ENCODE results near the gene NPLOC4. TPM values are rescaled to one million over a fixed set of nuclear protein-coding genes. Genes with fewer than 3 reads are reported as not detected.
A peak's percentile ranks its signal among the peaks of the same experiment; 100 is the strongest.

The NPLOC4 gene
- total and polyA plus RNA-seq, 2 of the 8 experiments (the other 6 are each of a cell fraction or from before 2014, with no cell fraction given): 70.7 to 92.7 TPM

DNA sequence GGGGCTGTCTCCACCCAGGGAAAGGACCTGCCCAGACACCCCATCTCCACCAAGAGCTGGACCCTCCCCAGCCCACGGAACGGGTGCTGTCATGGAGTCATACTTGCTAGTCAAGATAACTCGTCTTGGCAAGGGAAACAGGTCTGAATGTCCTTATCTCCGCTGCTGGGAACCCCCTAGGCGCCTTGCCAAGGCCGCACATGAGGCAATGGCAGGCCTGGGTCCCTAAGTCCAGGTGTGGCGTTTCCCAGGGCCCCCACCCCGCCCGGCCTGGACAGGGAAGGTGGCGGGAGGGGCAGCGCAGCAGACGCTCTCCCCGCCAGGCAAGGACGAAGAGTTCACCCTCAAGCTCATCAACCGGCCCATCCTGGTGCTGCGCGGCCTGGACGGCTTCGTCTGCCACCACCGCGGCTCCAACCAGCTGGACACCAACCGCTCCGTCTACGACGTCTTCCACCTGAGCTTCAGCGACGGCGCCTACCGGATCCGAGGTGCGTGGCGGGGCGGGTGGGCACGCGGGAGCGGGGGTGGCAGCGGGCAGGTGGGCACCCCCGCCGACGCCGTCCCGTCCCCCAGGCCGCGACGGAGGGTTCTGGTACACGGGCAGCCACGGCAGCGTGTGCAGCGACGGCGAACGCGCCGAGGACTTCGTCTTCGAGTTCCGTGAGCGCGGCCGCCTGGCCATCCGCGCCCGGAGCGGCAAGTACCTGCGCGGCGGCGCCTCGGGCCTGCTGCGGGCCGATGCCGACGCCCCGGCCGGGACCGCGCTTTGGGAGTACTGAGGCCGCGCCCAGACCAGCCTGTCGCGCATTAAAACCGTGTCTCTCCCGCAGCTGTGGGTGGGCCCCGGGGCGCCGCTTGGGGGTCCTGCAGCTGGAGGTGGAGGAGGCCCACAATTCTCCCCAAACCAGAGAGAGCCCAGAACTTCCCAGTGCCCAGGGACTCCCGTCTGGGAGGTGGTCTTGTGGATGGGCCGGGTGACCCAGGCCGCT, 100.3 kb downstream of the NPLOC4 start (continued):
- TF ChIP-seq, protein P1, sequence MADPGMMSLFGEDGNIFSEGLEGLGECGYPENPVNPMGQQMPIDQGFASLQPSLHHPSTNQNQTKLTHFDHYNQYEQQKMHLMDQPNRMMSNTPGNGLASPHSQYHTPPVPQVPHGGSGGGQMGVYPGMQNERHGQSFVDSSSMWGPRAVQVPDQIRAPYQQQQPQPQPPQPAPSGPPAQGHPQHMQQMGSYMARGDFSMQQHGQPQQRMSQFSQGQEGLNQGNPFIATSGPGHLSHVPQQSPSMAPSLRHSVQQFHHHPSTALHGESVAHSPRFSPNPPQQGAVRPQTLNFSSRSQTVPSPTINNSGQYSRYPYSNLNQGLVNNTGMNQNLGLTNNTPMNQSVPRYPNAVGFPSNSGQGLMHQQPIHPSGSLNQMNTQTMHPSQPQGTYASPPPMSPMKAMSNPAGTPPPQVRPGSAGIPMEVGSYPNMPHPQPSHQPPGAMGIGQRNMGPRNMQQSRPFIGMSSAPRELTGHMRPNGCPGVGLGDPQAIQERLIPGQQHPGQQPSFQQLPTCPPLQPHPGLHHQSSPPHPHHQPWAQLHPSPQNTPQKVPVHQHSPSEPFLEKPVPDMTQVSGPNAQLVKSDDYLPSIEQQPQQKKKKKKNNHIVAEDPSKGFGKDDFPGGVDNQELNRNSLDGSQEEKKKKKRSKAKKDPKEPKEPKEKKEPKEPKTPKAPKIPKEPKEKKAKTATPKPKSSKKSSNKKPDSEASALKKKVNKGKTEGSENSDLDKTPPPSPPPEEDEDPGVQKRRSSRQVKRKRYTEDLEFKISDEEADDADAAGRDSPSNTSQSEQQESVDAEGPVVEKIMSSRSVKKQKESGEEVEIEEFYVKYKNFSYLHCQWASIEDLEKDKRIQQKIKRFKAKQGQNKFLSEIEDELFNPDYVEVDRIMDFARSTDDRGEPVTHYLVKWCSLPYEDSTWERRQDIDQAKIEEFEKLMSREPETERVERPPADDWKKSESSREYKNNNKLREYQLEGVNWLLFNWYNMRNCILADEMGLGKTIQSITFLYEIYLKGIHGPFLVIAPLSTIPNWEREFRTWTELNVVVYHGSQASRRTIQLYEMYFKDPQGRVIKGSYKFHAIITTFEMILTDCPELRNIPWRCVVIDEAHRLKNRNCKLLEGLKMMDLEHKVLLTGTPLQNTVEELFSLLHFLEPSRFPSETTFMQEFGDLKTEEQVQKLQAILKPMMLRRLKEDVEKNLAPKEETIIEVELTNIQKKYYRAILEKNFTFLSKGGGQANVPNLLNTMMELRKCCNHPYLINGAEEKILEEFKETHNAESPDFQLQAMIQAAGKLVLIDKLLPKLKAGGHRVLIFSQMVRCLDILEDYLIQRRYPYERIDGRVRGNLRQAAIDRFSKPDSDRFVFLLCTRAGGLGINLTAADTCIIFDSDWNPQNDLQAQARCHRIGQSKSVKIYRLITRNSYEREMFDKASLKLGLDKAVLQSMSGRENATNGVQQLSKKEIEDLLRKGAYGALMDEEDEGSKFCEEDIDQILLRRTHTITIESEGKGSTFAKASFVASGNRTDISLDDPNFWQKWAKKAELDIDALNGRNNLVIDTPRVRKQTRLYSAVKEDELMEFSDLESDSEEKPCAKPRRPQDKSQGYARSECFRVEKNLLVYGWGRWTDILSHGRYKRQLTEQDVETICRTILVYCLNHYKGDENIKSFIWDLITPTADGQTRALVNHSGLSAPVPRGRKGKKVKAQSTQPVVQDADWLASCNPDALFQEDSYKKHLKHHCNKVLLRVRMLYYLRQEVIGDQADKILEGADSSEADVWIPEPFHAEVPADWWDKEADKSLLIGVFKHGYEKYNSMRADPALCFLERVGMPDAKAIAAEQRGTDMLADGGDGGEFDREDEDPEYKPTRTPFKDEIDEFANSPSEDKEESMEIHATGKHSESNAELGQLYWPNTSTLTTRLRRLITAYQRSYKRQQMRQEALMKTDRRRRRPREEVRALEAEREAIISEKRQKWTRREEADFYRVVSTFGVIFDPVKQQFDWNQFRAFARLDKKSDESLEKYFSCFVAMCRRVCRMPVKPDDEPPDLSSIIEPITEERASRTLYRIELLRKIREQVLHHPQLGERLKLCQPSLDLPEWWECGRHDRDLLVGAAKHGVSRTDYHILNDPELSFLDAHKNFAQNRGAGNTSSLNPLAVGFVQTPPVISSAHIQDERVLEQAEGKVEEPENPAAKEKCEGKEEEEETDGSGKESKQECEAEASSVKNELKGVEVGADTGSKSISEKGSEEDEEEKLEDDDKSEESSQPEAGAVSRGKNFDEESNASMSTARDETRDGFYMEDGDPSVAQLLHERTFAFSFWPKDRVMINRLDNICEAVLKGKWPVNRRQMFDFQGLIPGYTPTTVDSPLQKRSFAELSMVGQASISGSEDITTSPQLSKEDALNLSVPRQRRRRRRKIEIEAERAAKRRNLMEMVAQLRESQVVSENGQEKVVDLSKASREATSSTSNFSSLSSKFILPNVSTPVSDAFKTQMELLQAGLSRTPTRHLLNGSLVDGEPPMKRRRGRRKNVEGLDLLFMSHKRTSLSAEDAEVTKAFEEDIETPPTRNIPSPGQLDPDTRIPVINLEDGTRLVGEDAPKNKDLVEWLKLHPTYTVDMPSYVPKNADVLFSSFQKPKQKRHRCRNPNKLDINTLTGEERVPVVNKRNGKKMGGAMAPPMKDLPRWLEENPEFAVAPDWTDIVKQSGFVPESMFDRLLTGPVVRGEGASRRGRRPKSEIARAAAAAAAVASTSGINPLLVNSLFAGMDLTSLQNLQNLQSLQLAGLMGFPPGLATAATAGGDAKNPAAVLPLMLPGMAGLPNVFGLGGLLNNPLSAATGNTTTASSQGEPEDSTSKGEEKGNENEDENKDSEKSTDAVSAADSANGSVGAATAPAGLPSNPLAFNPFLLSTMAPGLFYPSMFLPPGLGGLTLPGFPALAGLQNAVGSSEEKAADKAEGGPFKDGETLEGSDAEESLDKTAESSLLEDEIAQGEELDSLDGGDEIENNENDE (IDR thresholded peaks at IDR 0.05; ENCODE audit: insufficient replicate concordance, low read length): no peak
- TF ChIP-seq MAFK (IDR thresholded peaks at IDR 0.05; ENCODE audit: low read depth, low read length) (no peak), TAF1 (IDR thresholded peaks at IDR 0.05; ENCODE audit: low read depth, low read length) (0 out of 2 replicates have a peak, but pooled peaks have one; percentile 15), POLR2AphosphoS5 (IDR thresholded peaks at IDR 0.05; ENCODE audit: low read depth, low read length) (no peak), TAF7 (optimal IDR thresholded peaks at IDR 0.05; ENCODE audit: borderline replicate concordance, low read depth, low read length) (no peak), KDM4A (IDR thresholded peaks at IDR 0.05; ENCODE audit: low read depth, low read length, severe bottlenecking) (peak; percentile 29), CHD1 (IDR thresholded peaks at IDR 0.05; ENCODE audit: low read depth, low read length) (no peak), TBP (IDR thresholded peaks at IDR 0.05; ENCODE audit: low read depth, low read length) (no peak), CHD2 (IDR thresholded peaks at IDR 0.05; ENCODE audit: low read length) (no peak), CTBP2 (IDR thresholded peaks at IDR 0.05; ENCODE audit: borderline replicate concordance, insufficient read depth, insufficient read length, low read length) (peak; percentile 39)

Measured in H1 (cell line).